ENCODE data around the gene SH3BP2. TPM values are rescaled to one million over a fixed set of nuclear protein-coding genes. Genes with fewer than 3 reads are reported as not detected.

The SH3BP2 gene
- total and polyA plus RNA-seq, 9 donors, result 5.3 to 46.9 (median 22.7) TPM

GRCh38 chr4:2824836-2825381, 32.0 kb downstream of the SH3BP2 start:
- Histone ChIP-seq H3K4me1 (ENCODE audit: insufficient read depth) (no peaks in the 10 kb centered on the region), H3K27ac (no peak overlapping the region), H3K4me3 (no peak overlapping the region), H3K36me3 (no peaks in the 10 kb centered on the region), H3K27me3 (no peaks in the 10 kb centered on the region), H3K9me3 (no peaks in the 10 kb centered on the region)
- peak in 2 of 5 donors; percentile 16 to 30 for DNase-seq
- TF ChIP-seq EP300 (IDR thresholded peaks at IDR 0.05) (no peak), POLR2A (IDR thresholded peaks at IDR 0.05) (no peak), CTCF (IDR thresholded peaks at IDR 0.05) (no peak)
- WGBS, 3 donors, result 78 to 88% (median 86%) methylated on average over 17 of the region's 17 CpGs
- intact Hi-C loops (cut with DNase I), result no loop called here

GRCh38 chr4:2825740-2826139, 32.9 kb downstream of the SH3BP2 start:
- Histone ChIP-seq H3K27me3 (no peaks in the 10 kb centered on the region), H3K4me3 (no peak overlapping the region), H3K9me3 (no peaks in the 10 kb centered on the region), H3K27ac (no peak overlapping the region), H3K4me1 (ENCODE audit: insufficient read depth) (no peaks in the 10 kb centered on the region), H3K36me3 (no peaks in the 10 kb centered on the region)
- 58 to 62% (median 60%) methylated on average over 13 of the region's 13 CpGs for WGBS, 3 donors
- intact Hi-C loops (cut with DNase I), result no loop called here
- TF ChIP-seq CTCF (IDR thresholded peaks at IDR 0.05) (no peak), EP300 (IDR thresholded peaks at IDR 0.05) (no peak), POLR2A (IDR thresholded peaks at IDR 0.05) (no peak)
- DNase-seq, result peak in 2 of 5 donors; percentile 32 to 52

- TF ChIP-seq EP300 (IDR thresholded peaks at IDR 0.05) (no peak), POLR2A (IDR thresholded peaks at IDR 0.05) (no peak), CTCF (IDR thresholded peaks at IDR 0.05) (no peak)
- WGBS, 3 donors, result 89 to 91% (median 90%) methylated on average over 31 of the region's 31 CpGs
- Histone ChIP-seq H3K27ac (no peak overlapping the region), H3K4me1 (ENCODE audit: insufficient read depth) (no peaks in the 10 kb centered on the region), H3K27me3 (no peaks in the 10 kb centered on the region), H3K9me3 (no peaks in the 10 kb centered on the region), H3K36me3 (no peaks in the 10 kb centered on the region), H3K4me3 (no peak overlapping the region)
- DNase-seq, result peak in 2 of 5 donors; percentile 15 to 26
- intact Hi-C loops (cut with DNase I), result no loop called here
These were observed 34.4 kb downstream of the SH3BP2 start for GRCh38 chr4:2827071-2827873.

GRCh38 chr4:2827874-2828751, 35.2 kb downstream of the SH3BP2 start:
- Histone ChIP-seq H3K4me3 (no peak overlapping the region), H3K36me3 (no peaks in the 10 kb centered on the region), H3K4me1 (ENCODE audit: insufficient read depth) (no peaks in the 10 kb centered on the region), H3K27me3 (no peaks in the 10 kb centered on the region), H3K27ac (no peak overlapping the region), H3K9me3 (no peaks in the 10 kb centered on the region)
- DNase-seq, result peak in 2 of 5 donors; percentile 17 to 29
- TF ChIP-seq POLR2A (IDR thresholded peaks at IDR 0.05) (no peak), CTCF (IDR thresholded peaks at IDR 0.05) (no peak), EP300 (IDR thresholded peaks at IDR 0.05) (no peak)
- intact Hi-C loops (cut with DNase I), result no loop called here
- 79 to 84% (median 80%) methylated on average over 23 to 24 of the region's 24 CpGs for WGBS, 3 donors
